ENCODE results near the gene KCNK6. TPM values are rescaled to one million over a fixed set of nuclear protein-coding genes. Genes with fewer than 3 reads are reported as not detected.

KCNK6 gene
- total and polyA plus RNA-seq, 5 donors: 2.2 to 3.0 (median 2.7) TPM

GRCh38 chr19:38309615-38310278 lies 9.9 kb upstream of the KCNK6 start:
- Histone ChIP-seq H3K4me1 (ENCODE audit: control insufficient read depth, insufficient read depth, low read length) (no peaks in the 10 kb centered on the region), H3K9me3 (ENCODE audit: control insufficient read depth, low read length) (no peaks in the 10 kb centered on the region), H3K27ac (ENCODE audit: low read length) (no peak overlapping the region), H3K27me3 (ENCODE audit: control insufficient read depth, insufficient read depth) (no peaks in the 10 kb centered on the region), H3K4me3 (ENCODE audit: low read length) (no peak overlapping the region)
- intact Hi-C loops (cut with DNase I): no loop called here
- ATAC-seq (no peak), DNase-seq (peak in 1 of 3 donors; percentile 2)
- 98% methylated on average over 3 of the region's 3 CpGs for WGBS

- 96% methylated on average over 2 of the region's 2 CpGs for WGBS
- Histone ChIP-seq H3K9me3 (ENCODE audit: control insufficient read depth, low read length) (no peaks in the 10 kb centered on the region), H3K27me3 (ENCODE audit: control insufficient read depth, insufficient read depth) (no peaks in the 10 kb centered on the region), H3K4me1 (ENCODE audit: control insufficient read depth, insufficient read depth, low read length) (no peaks in the 10 kb centered on the region), H3K27ac (ENCODE audit: low read length) (no peak overlapping the region), H3K4me3 (ENCODE audit: low read length) (no peak overlapping the region)
- DNase-seq: no peak
- no peak for ATAC-seq
- intact Hi-C loops (cut with DNase I): no loop called here
Measured at GRCh38 chr19:38310279-38310670, 9.4 kb upstream of the KCNK6 start.

GRCh38 chr19:38310986-38311385 lies 8.7 kb upstream of the KCNK6 start:
- 96% methylated on average over 6 of the region's 6 CpGs for WGBS
- no peak for ATAC-seq
- intact Hi-C loops (cut with DNase I): no loop called here
- Histone ChIP-seq H3K4me1 (ENCODE audit: control insufficient read depth, insufficient read depth, low read length) (no peaks in the 10 kb centered on the region), H3K4me3 (ENCODE audit: low read length) (no peak overlapping the region), H3K27ac (ENCODE audit: low read length) (no peak overlapping the region), H3K9me3 (ENCODE audit: control insufficient read depth, low read length) (no peaks in the 10 kb centered on the region), H3K27me3 (ENCODE audit: control insufficient read depth, insufficient read depth) (no peaks in the 10 kb centered on the region)
- DNase-seq: no peak

GRCh38 chr19:38315657-38316476 lies 3.8 kb upstream of the KCNK6 start, which contains the start of gene YIF1B:
Gene YIF1B (minus strand): TSS chr19:38315947. CDS start chr19:38315917, 30 bp downstream.
- ATAC-seq: peak; percentile 96 to 97
- Histone ChIP-seq H3K9me3 (ENCODE audit: control insufficient read depth, low read length) (no peaks in the 10 kb centered on the region), H3K4me3 (ENCODE audit: low read length) (peak within 1 kb of the TSS; percentile 53), H3K4me1 (ENCODE audit: control insufficient read depth, insufficient read depth, low read length) (peaks cover 4% of the 10 kb centered on the region), H3K27me3 (ENCODE audit: control insufficient read depth, insufficient read depth) (no peaks in the 10 kb centered on the region), H3K27ac (ENCODE audit: low read length) (peak within 1 kb of the TSS; percentile 73)
- DNase-seq: peak; percentile 98 to 99 (median 98)
- WGBS: under 1% methylated on average over 64 of the region's 64 CpGs
- intact Hi-C loops (cut with DNase I): loop anchor here in 2 of 4 donors (5.0 kb wide), 2 partner anchors 39 to 59 kb away; partner anchors contain the start of gene PPP1R14A (in 1 of the 2)

GRCh38 chr19:38316477-38317067 lies 3.1 kb upstream of the KCNK6 start:
- Histone ChIP-seq H3K4me1 (ENCODE audit: control insufficient read depth, insufficient read depth, low read length) (peaks cover 4% of the 10 kb centered on the region), H3K4me3 (ENCODE audit: low read length) (peak overlapping the region; percentile 31), H3K9me3 (ENCODE audit: control insufficient read depth, low read length) (no peaks in the 10 kb centered on the region), H3K27ac (ENCODE audit: low read length) (peak overlapping the region; percentile 73), H3K27me3 (ENCODE audit: control insufficient read depth, insufficient read depth) (no peaks in the 10 kb centered on the region)
- ATAC-seq (no peak), DNase-seq (peak in 1 of 3 donors; percentile 16)
- intact Hi-C loops (cut with DNase I): loop anchor here in 2 of 4 donors (5.0 kb wide), 2 partner anchors 39 to 59 kb away; partner anchors contain the start of gene PPP1R14A (in 1 of the 2)
- WGBS: 34% methylated on average over 8 of the region's 8 CpGs

GRCh38 chr19:38317104-38317612 lies 2.5 kb upstream of the KCNK6 start:
- WGBS: 46% methylated on average over 11 of the region's 11 CpGs
- no peaks in the 10 kb centered on the region for H3K27me3 ChIP-seq (ENCODE audit: control insufficient read depth, insufficient read depth)
- ATAC-seq (no peak), DNase-seq (peak in 2 of 3 donors; percentile 23 to 60)
- peak overlapping the region; percentile 73 for H3K27ac ChIP-seq (ENCODE audit: low read length)
- H3K4me1 ChIP-seq (ENCODE audit: control insufficient read depth, insufficient read depth, low read length): peaks cover 4% of the 10 kb centered on the region
- no peak overlapping the region for H3K4me3 ChIP-seq (ENCODE audit: low read length)
- intact Hi-C loops (cut with DNase I): loop anchor here in 2 of 4 donors (5.0 kb wide), 2 partner anchors 40 to 60 kb away; partner anchors contain the start of gene PPP1R14A (in 1 of the 2)
- no peaks in the 10 kb centered on the region for H3K9me3 ChIP-seq (ENCODE audit: control insufficient read depth, low read length)

- DNase-seq: peak in 1 of 3 donors; percentile 64
- ATAC-seq: no peak
- WGBS: 26% methylated on average over 6 of the region's 6 CpGs
- intact Hi-C loops (cut with DNase I): loop anchor here in 2 of 4 donors (5.0 kb wide), 2 partner anchors 41 to 61 kb away; partner anchors contain the start of gene PPP1R14A (in 1 of the 2)
- Histone ChIP-seq H3K27me3 (ENCODE audit: control insufficient read depth, insufficient read depth) (no peaks in the 10 kb centered on the region), H3K4me3 (ENCODE audit: low read length) (no peak overlapping the region), H3K9me3 (ENCODE audit: control insufficient read depth, low read length) (no peaks in the 10 kb centered on the region), H3K4me1 (ENCODE audit: control insufficient read depth, insufficient read depth, low read length) (peaks cover 4% of the 10 kb centered on the region), H3K27ac (ENCODE audit: low read length) (peak overlapping the region; percentile 56)
Measured at GRCh38 chr19:38318660-38319059, 985 bp upstream of the KCNK6 start.

- Histone ChIP-seq H3K9me3 (ENCODE audit: control insufficient read depth, low read length) (no peaks in the 10 kb centered on the region), H3K4me1 (ENCODE audit: control insufficient read depth, insufficient read depth, low read length) (peaks cover 4% of the 10 kb centered on the region), H3K4me3 (ENCODE audit: low read length) (no peak overlapping the region), H3K27me3 (ENCODE audit: control insufficient read depth, insufficient read depth) (no peaks in the 10 kb centered on the region), H3K27ac (ENCODE audit: low read length) (no peak overlapping the region)
- WGBS: 88% methylated on average over 3 of the region's 3 CpGs
- ATAC-seq: no peak
- intact Hi-C loops (cut with DNase I): loop anchor here in 3 of 4 donors (5.0 to 10.0 kb wide), 3 partner anchors 69 to 416 kb away; partner anchors contain the start of genes SIPA1L3 (in 1 of the 3) and WDR87 (in 1 of the 3)
- DNase-seq: peak in 2 of 3 donors; percentile 21 to 60
Measured at GRCh38 chr19:38320969-38321339, 1.3 kb downstream of the KCNK6 start.

- intact Hi-C loops (cut with DNase I): loop anchor here in 3 of 4 donors (5.0 to 10.0 kb wide), 3 partner anchors 69 to 417 kb away; partner anchors contain the start of genes SIPA1L3 (in 1 of the 3) and WDR87 (in 1 of the 3)
- WGBS: 31% methylated on average over 11 of the region's 11 CpGs
- no peaks in the 10 kb centered on the region for H3K9me3 ChIP-seq (ENCODE audit: control insufficient read depth, low read length)
- H3K27ac ChIP-seq (ENCODE audit: low read length): no peak overlapping the region
- H3K4me1 ChIP-seq (ENCODE audit: control insufficient read depth, insufficient read depth, low read length): peaks cover 4% of the 10 kb centered on the region
- DNase-seq (peak; percentile 66 to 85 (median 82)), ATAC-seq (peak; percentile 60 to 70)
- H3K27me3 ChIP-seq (ENCODE audit: control insufficient read depth, insufficient read depth): no peaks in the 10 kb centered on the region
- H3K4me3 ChIP-seq (ENCODE audit: low read length): no peak overlapping the region
Measured at GRCh38 chr19:38321646-38322196, 2.1 kb downstream of the KCNK6 start.

GRCh38 chr19:38323291-38323690 lies 3.6 kb downstream of the KCNK6 start:
- intact Hi-C loops (cut with DNase I): loop anchor here in 3 of 4 donors (5.0 to 10.0 kb wide), 3 partner anchors 71 to 418 kb away; partner anchors contain the start of genes SIPA1L3 (in 1 of the 3) and WDR87 (in 1 of the 3)
- DNase-seq: peak in 1 of 3 donors; percentile 35
- Histone ChIP-seq H3K4me1 (ENCODE audit: control insufficient read depth, insufficient read depth, low read length) (peaks cover 4% of the 10 kb centered on the region), H3K27ac (ENCODE audit: low read length) (no peak overlapping the region), H3K9me3 (ENCODE audit: control insufficient read depth, low read length) (no peaks in the 10 kb centered on the region), H3K4me3 (ENCODE audit: low read length) (no peak overlapping the region), H3K27me3 (ENCODE audit: control insufficient read depth, insufficient read depth) (no peaks in the 10 kb centered on the region)
- 55% methylated on average over 7 of the region's 7 CpGs for WGBS
- ATAC-seq: no peak

Measured in right cardiac atrium (tissue), 5 donors.